B cell (primary cell): Measurements from ENCODE around the gene CRCP. TPM values are rescaled to one million over a fixed set of nuclear protein-coding genes. Genes with fewer than 3 reads are reported as not detected.

ENCODE experiments used
- ATAC-seq: fragments of 200-7000 bp; cut with Tn5 transposase; one replicate; pipeline ENCODE4 v1.10.0; 2021; ENCODE audit warnings: low read depth, mild to moderate bottlenecking, moderate number of reproducible peaks, moderate library complexity
- CTCF ChIA-PET: fragments of 350-600 bp; sonication (Branson Sonifier 250); formaldehyde crosslinking; loops from one replicate; lab custom pipeline; 2021; ENCODE audit warnings: antibody characterized with exemption, inconsistent platforms; lab: Charles Lee
- POLR2A ChIA-PET: fragments of 350-600 bp; sonication (Branson Sonifier 250); formaldehyde crosslinking; loops from one replicate; lab custom pipeline; 2021; ENCODE audit warnings: antibody characterized with exemption; lab: Charles Lee
- DNase-seq: peaks from one replicate; pipeline ENCODE4 v3.0.0; 2013
- H2AFZ ChIP-seq: 2 replicates; pipeline ENCODE4 v1.6.1; 2012; ENCODE audit warnings: mild to moderate bottlenecking, low read depth, low read length; ENCODE audit not compliant: insufficient read depth, poor library complexity, severe bottlenecking
- H3K27ac ChIP-seq, 2 donors: 1 replicate in 1 of 2; 2 replicates in 1 of 2; pipeline ENCODE4 v1.5.1; 2012 to 2013; ENCODE audit warnings: low read length in 2 of 2, mild to moderate bottlenecking in 2 of 2, moderate library complexity in 1 of 2
- H3K27me3 ChIP-seq, 4 experiments: fragments of 200-600 bp in 1 of 4; sonication (generic) in 1 of 4; replicated peaks in 1 of 4; 1 replicate in 2 of 4; 2 replicates in 2 of 4; pipeline versions ENCODE4 v1.6.1 to v1.7.0; 2013 to 2016; ENCODE audit warnings: low read length in 3 of 4, mild to moderate bottlenecking in 2 of 4, mixed read lengths in 1 of 4, moderate library complexity in 1 of 4; ENCODE audit not compliant: insufficient read depth in 4 of 4, control insufficient read depth in 3 of 4; ENCODE audit errors: control extremely low read depth in 1 of 4
- H3K36me3 ChIP-seq, 2 experiments: replicated peaks in 1 of 2; 1 replicate in 1 of 2; 2 replicates in 1 of 2; pipeline versions ENCODE4 v1.6.1 to v1.7.1; 2013; ENCODE audit warnings: low read length in 1 of 2; ENCODE audit not compliant: insufficient read depth in 2 of 2, control insufficient read depth in 1 of 2; ENCODE audit errors: control extremely low read depth in 1 of 2, extremely low read depth in 1 of 2
- H3K4me1 ChIP-seq, 2 donors: fragments of 200-600 bp in 1 of 2; sonication (generic) in 1 of 2; 1 replicate in 1 of 2; 2 replicates in 1 of 2; pipeline versions ENCODE4 v1.5.1 to v1.6.1; 2013 to 2017; ENCODE audit warnings: low read length in 2 of 2; ENCODE audit not compliant: control insufficient read depth in 2 of 2, insufficient read depth in 2 of 2
- H3K4me2 ChIP-seq: replicated peaks from 2 replicates; pipeline ENCODE3; 2012; ENCODE audit warnings: mild to moderate bottlenecking, low read depth, low read length; ENCODE audit not compliant: poor library complexity, severe bottlenecking
- H3K4me3 ChIP-seq, 5 experiments: fragments of 200-600 bp in 1 of 5; sonication (generic) in 1 of 5; 1 replicate in 3 of 5; 2 replicates in 2 of 5; pipeline versions ENCODE4 v1.5.1 to v1.7.0; 2011 to 2016; ENCODE audit warnings: low read length in 4 of 5, mild to moderate bottlenecking in 4 of 5, low read depth in 2 of 5, control low read depth in 1 of 5, moderate library complexity in 1 of 5; ENCODE audit not compliant: insufficient read depth in 1 of 5; ENCODE audit errors: control extremely low read depth in 1 of 5, extremely low read depth in 1 of 5
- H3K79me2 ChIP-seq: fragments of 200-600 bp; sonication (generic); one replicate; pipeline ENCODE4 v1.6.0; 2016; ENCODE audit warnings: low read length; ENCODE audit not compliant: control insufficient read depth, insufficient read depth
- H3K9ac ChIP-seq: fragments of 200-600 bp; sonication (generic); 2 replicates; pipeline ENCODE4 v1.6.1; 2017; ENCODE audit warnings: mild to moderate bottlenecking, low read length, moderate library complexity
- H3K9me3 ChIP-seq, 3 donors: one replicate each; pipeline versions ENCODE4 v1.6.1 to v1.7.1; 2013; ENCODE audit warnings: low read length in 2 of 3; ENCODE audit not compliant: control insufficient read depth in 2 of 3, insufficient read depth in 1 of 3; ENCODE audit errors: control extremely low read depth in 1 of 3
- H4K20me1 ChIP-seq: 2 replicates; pipeline ENCODE4 v1.6.0; 2012; ENCODE audit warnings: mild to moderate bottlenecking, low read length; ENCODE audit not compliant: insufficient read depth, control insufficient read depth, poor library complexity, severe bottlenecking
- H3K27ac Mint-ChIP-seq: one replicate; pipeline ENCODE4 v1.8.0; 2021; ENCODE audit warnings: mixed read lengths
- H3K27me3 Mint-ChIP-seq: one replicate; pipeline ENCODE4 v1.8.0; 2021; ENCODE audit warnings: mixed read lengths
- H3K4me1 Mint-ChIP-seq: one replicate; pipeline ENCODE4 v1.8.0; 2021; ENCODE audit warnings: mixed read lengths
- H3K4me3 Mint-ChIP-seq: one replicate; pipeline ENCODE4 v1.8.0; 2021; ENCODE audit warnings: mixed read lengths
- H3K9me3 Mint-ChIP-seq: one replicate; pipeline ENCODE4 v1.8.0; 2022; ENCODE audit warnings: mixed read lengths; ENCODE audit not compliant: insufficient read depth
- EZH2 ChIP-seq: IDR thresholded peaks from 2 replicates; pipeline ENCODE4 v1.6.1; 2012; ENCODE audit warnings: borderline replicate concordance, low read depth, mild to moderate bottlenecking, moderate library complexity, low read length; ENCODE audit not compliant: insufficient read depth, poor library complexity, severe bottlenecking
- WGBS: methylation state at CpG from one replicate; pipeline ENCODE4 v1.1.5; 2013; ENCODE audit warnings: missing lambda C conversion rate; ENCODE audit not compliant: insufficient coverage; 5-methylcytosine and 5-hydroxymethylcytosine counted together
- intact Hi-C: fragments of 100-400 bp; cut with micrococcal nuclease; formaldehyde crosslinking; loops from one replicate; pipeline ENCODE4 v1.10.0; 2022
- polyA plus RNA-seq: library from polyadenylated mRNA; depleted of rRNA; stranded (reverse); fragments of >200 nt; gene quantifications from 2 replicates; pipeline ENCODE4 v1.2.3, GENCODE V29; 2012
- total RNA-seq, 2 donors: library from RNA; stranded (reverse); fragments of 120-200 nt in 1 of 2; gene quantifications; 1 replicate in 1 of 2; 2 replicates in 1 of 2; pipeline versions ENCODE4 v1.2.3 to v1.2.4, GENCODE V29; 2013 to 2022
- TF ChIP-seq, protein P1 (sequence below): fragments of 200-600 bp; IDR thresholded peaks from one replicate; pipeline ENCODE4 v1.8.0; 2022; ENCODE audit warnings: antibody characterized with exemption, mild to moderate bottlenecking

CRCP gene
- total and polyA plus RNA-seq, 2 donors (not counting 1 experiment from before 2014, with no cell fraction given), result 20.8 to 39.6 TPM

DNA sequence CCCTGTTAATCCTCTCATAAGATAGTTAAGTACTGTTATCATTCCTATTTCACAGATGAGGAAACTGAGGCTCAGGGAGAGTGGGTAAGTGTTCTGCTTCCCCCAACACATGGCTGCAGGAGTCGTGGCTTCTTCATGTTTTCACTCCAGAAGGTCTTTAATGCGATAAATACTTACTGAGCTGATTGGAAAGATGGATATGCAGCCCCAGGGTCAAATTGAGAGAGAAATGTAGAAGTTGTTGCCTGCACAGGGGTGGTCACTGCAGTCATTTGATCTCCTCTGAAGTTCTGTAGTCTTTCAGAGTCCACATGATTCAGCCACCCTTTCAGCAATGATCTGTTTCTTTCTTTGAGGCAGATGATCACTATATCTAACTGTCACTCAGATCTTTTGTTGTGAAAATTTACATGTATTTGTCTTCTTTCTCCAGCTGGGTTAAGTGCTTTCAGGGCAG is 29.3 kb downstream of the CRCP start:
- Histone ChIP-seq H3K4me3 (no peak overlapping the region), H3K4me2 (no peak overlapping the region), H3K79me2 (peaks cover 41% of the 10 kb centered on the region), H3K9ac (no peak overlapping the region), H2AFZ (no peak overlapping the region), H3K27ac (no peak overlapping the region), H3K9me3 (no peaks in the 10 kb centered on the region), H3K27me3 (no peaks in the 10 kb centered on the region), H4K20me1 (peaks cover 49% of the 10 kb centered on the region), H3K4me1 (no peaks in the 10 kb centered on the region), H3K36me3 (peaks cover 12 to 80% of the 10 kb centered on the region in 2 experiments)
- DNase-seq (no peak), ATAC-seq (no peak)
- Mint-ChIP-seq H3K27ac (no peak overlapping the region), H3K4me1 (peaks cover 5% of the 10 kb centered on the region), H3K9me3 (no peaks in the 10 kb centered on the region), H3K4me3 (no peak overlapping the region), H3K27me3 (no peaks in the 10 kb centered on the region)
- WGBS, result 100% methylated on average over 1 of the region's 2 CpGs
- TF ChIP-seq, protein P1, sequence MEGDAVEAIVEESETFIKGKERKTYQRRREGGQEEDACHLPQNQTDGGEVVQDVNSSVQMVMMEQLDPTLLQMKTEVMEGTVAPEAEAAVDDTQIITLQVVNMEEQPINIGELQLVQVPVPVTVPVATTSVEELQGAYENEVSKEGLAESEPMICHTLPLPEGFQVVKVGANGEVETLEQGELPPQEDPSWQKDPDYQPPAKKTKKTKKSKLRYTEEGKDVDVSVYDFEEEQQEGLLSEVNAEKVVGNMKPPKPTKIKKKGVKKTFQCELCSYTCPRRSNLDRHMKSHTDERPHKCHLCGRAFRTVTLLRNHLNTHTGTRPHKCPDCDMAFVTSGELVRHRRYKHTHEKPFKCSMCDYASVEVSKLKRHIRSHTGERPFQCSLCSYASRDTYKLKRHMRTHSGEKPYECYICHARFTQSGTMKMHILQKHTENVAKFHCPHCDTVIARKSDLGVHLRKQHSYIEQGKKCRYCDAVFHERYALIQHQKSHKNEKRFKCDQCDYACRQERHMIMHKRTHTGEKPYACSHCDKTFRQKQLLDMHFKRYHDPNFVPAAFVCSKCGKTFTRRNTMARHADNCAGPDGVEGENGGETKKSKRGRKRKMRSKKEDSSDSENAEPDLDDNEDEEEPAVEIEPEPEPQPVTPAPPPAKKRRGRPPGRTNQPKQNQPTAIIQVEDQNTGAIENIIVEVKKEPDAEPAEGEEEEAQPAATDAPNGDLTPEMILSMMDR, result no peak
- TF ChIP-seq EZH2, result no peak
- ChIA-PET CTCF (no interaction called here), POLR2A (no interaction called here)
- intact Hi-C loops, result no loop called here

DNA sequence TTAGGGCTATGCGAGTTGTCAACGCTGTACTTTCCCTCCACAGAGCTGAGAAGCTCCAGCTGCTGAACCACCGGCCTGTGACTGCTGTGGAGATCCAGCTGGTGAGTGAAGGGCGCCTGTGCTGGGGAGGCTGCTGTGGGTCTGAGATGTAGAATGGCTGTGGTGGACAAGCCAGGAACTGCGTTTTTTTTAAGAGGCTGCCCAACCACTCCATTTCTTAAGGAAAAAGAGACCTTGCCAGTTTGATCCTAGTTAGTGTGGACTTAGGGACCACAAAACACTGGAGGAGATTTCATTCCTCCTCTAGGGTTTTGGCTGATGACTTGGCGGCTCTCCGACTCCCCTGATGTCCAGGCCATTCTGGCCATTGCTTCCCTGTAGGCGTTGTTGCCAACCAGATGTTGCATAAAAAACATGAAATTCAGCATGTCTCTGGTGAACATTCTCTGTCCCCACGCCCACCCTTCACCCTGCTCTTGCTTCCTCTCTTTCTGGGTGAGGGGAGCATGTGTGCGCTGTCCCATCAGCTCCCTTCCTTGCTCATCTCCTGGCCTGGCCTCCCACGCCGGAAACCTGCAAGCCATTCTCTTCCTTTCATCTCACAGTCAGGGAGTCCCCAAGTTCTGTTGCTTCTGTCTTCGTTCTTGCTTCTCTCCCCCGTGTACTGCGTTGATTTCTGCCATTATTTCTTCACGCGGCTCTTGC is 30.9 kb downstream of the CRCP start:
- no peak overlapping the region for H3K4me2 ChIP-seq
- peaks cover 12 to 81% of the 10 kb centered on the region in 2 experiments for H3K36me3 ChIP-seq
- intact Hi-C loops, result no loop called here
- ATAC-seq (no peak), DNase-seq (no peak)
- no peaks in the 10 kb centered on the region for H3K27me3 ChIP-seq
- Mint-ChIP-seq H3K4me3 (no peak overlapping the region), H3K4me1 (peaks cover 8% of the 10 kb centered on the region), H3K9me3 (no peaks in the 10 kb centered on the region), H3K27me3 (no peaks in the 10 kb centered on the region), H3K27ac (no peak overlapping the region)
- H3K79me2 ChIP-seq, result peaks cover 31% of the 10 kb centered on the region
- H3K9me3 ChIP-seq, result no peaks in the 10 kb centered on the region
- 97% methylated on average over 15 of the region's 17 CpGs for WGBS
- ChIA-PET CTCF (no interaction called here), POLR2A (no interaction called here)
- H4K20me1 ChIP-seq, result peaks cover 35% of the 10 kb centered on the region
- H2AFZ ChIP-seq, result no peak overlapping the region
- TF ChIP-seq, protein P1, result no peak
- no peak for TF ChIP-seq EZH2
- no peak overlapping the region for H3K27ac ChIP-seq
- no peak overlapping the region for H3K4me3 ChIP-seq
- no peak overlapping the region for H3K9ac ChIP-seq
- no peaks in the 10 kb centered on the region for H3K4me1 ChIP-seq
